Naive thymus-derived CD8-positive, alpha-beta T cell (primary cell): ENCODE data around the gene REV3L. TPM values are rescaled to one million over a fixed set of nuclear protein-coding genes. Genes with fewer than 3 reads are reported as not detected.

Experiments
- ATAC-seq, 2 donors: fragments of 150-1000 bp; cut with Tn5 transposase in 1 of 2; sonication (Bioruptor Pico), chemical (Tn5 transposase) in 1 of 2; 1 replicate in 1 of 2; 2 replicates in 1 of 2; pipeline ENCODE4 v1.10.0; 2021; ENCODE audit warnings: mild to moderate bottlenecking in 2 of 2, moderate library complexity in 2 of 2
- POLR2A ChIA-PET: fragments of 350-600 bp; sonication (Branson Sonifier 250); formaldehyde crosslinking; loops from one replicate; lab custom pipeline; 2021; ENCODE audit warnings: antibody characterized with exemption; lab: Charles Lee
- DNase-seq, 10 donors: peaks; one replicate each; pipeline versions ENCODE4 v3.0.0 to v3.0.0-alpha.2; 2020 to 2022
- H3K27ac Mint-ChIP-seq, 10 donors: one replicate each; pipeline ENCODE4 v1.8.0; 2020 to 2022; ENCODE audit warnings: mild to moderate bottlenecking in 10 of 10, mixed read lengths in 10 of 10, moderate library complexity in 4 of 10, inconsistent platforms in 1 of 10
- H3K27me3 Mint-ChIP-seq, 5 donors: one replicate each; pipeline ENCODE4 v1.8.0; 2021 to 2022; ENCODE audit warnings: mixed read lengths in 5 of 5
- H3K36me3 Mint-ChIP-seq, 3 donors: one replicate each; pipeline ENCODE4 v1.8.0; 2020 to 2022; ENCODE audit warnings: mixed read lengths in 3 of 3, mild to moderate bottlenecking in 2 of 3, inconsistent platforms in 1 of 3
- H3K4me1 Mint-ChIP-seq, 4 donors: one replicate each; pipeline ENCODE4 v1.8.0; 2021 to 2022; ENCODE audit warnings: mixed read lengths in 4 of 4
- H3K4me3 Mint-ChIP-seq, 10 donors: one replicate each; pipeline ENCODE4 v1.8.0; 2020 to 2022; ENCODE audit warnings: mild to moderate bottlenecking in 10 of 10, mixed read lengths in 10 of 10, moderate library complexity in 6 of 10, inconsistent platforms in 1 of 10
- H3K9me3 Mint-ChIP-seq, 9 donors: one replicate each; pipeline ENCODE4 v1.8.0; 2020 to 2022; ENCODE audit warnings: mixed read lengths in 9 of 9, mild to moderate bottlenecking in 3 of 9, inconsistent platforms in 1 of 9, moderate library complexity in 1 of 9
- polyA plus RNA-seq, 3 donors: library from polyadenylated mRNA; unstranded; fragments of 300-500 nt; fragmentation: Illumina TruSeq; gene quantifications; one replicate each; pipeline ENCODE4 v1.2.3, GENCODE V29; 2021
- total RNA-seq, 8 experiments: library from RNA in 2 of 8; stranded (reverse) in 2 of 8; gene quantifications; one replicate each; pipeline ENCODE4 v1.2.3 and lab custom pipeline; 2021 to 2026

REV3L gene
- total and polyA plus RNA-seq, 5 experiments from 2014 or later: 3.2 to 36.5 (median 12.1) TPM

GRCh38 chr6:111432511-111432910, 50.5 kb downstream of the REV3L start:
- H3K27ac Mint-ChIP-seq: peak overlapping the region in 2 of 10 donors; percentile 4 to 44
- peaks cover 30 to 51% (median 47%) of the 10 kb centered on the region in 4 donors for H3K4me1 Mint-ChIP-seq
- ATAC-seq (no peak), DNase-seq (no peak)
- POLR2A ChIA-PET: no interaction called here
- H3K9me3 Mint-ChIP-seq: peaks cover 9 to 40% (median 28%) of the 10 kb centered on the region in 9 donors
- H3K27me3 Mint-ChIP-seq: no peaks in the 10 kb centered on the region
- peaks cover 26 to 42% (median 31%) of the 10 kb centered on the region in 3 donors for H3K36me3 Mint-ChIP-seq
- no peak overlapping the region for H3K4me3 Mint-ChIP-seq

- H3K36me3 Mint-ChIP-seq: peaks cover 26 to 38% (median 27%) of the 10 kb centered on the region in 3 donors
- POLR2A ChIA-PET: no interaction called here
- ATAC-seq: no peak
- no peaks in the 10 kb centered on the region for H3K27me3 Mint-ChIP-seq
- no peak for DNase-seq
- no peak overlapping the region for H3K4me3 Mint-ChIP-seq
- peaks cover 30 to 58% (median 49%) of the 10 kb centered on the region in 4 donors for H3K4me1 Mint-ChIP-seq
- H3K9me3 Mint-ChIP-seq: peaks cover 9 to 38% (median 32%) of the 10 kb centered on the region in 9 donors
- peak overlapping the region in 1 of 10 donors; percentile 67 for H3K27ac Mint-ChIP-seq
Measured at GRCh38 chr6:111430605-111431376, 52.2 kb downstream of the REV3L start.

- Mint-ChIP-seq H3K27me3 (no peaks in the 10 kb centered on the region), H3K4me1 (peaks cover 32 to 52% (median 47%) of the 10 kb centered on the region in 4 donors), H3K36me3 (peaks cover 22 to 30% (median 24%) of the 10 kb centered on the region in 3 donors), H3K27ac (peak overlapping the region in 1 of 10 donors; percentile 59), H3K4me3 (no peak overlapping the region), H3K9me3 (peaks cover 7 to 31% (median 26%) of the 10 kb centered on the region in 9 donors)
- ATAC-seq (no peak), DNase-seq (no peak)
- POLR2A ChIA-PET: no interaction called here
Measured at GRCh38 chr6:111429571-111429970, 53.4 kb downstream of the REV3L start.

- Mint-ChIP-seq H3K36me3 (peaks cover 22 to 30% (median 24%) of the 10 kb centered on the region in 3 donors), H3K27ac (peak overlapping the region in 1 of 10 donors; percentile 5), H3K27me3 (no peaks in the 10 kb centered on the region), H3K4me1 (peaks cover 37 to 57% (median 51%) of the 10 kb centered on the region in 4 donors), H3K9me3 (peaks cover 7 to 31% (median 26%) of the 10 kb centered on the region in 9 donors), H3K4me3 (peak overlapping the region in 1 of 10 donors; percentile 16)
- ATAC-seq (no peak), DNase-seq (no peak)
- POLR2A ChIA-PET: no interaction called here
Measured at GRCh38 chr6:111428811-111429210, 54.2 kb downstream of the REV3L start.

- ATAC-seq: peak; percentile 52 to 53
- DNase-seq: no peak
Measured at GRCh38 chr6:111427341-111428116, 55.5 kb downstream of the REV3L start.

DNA sequence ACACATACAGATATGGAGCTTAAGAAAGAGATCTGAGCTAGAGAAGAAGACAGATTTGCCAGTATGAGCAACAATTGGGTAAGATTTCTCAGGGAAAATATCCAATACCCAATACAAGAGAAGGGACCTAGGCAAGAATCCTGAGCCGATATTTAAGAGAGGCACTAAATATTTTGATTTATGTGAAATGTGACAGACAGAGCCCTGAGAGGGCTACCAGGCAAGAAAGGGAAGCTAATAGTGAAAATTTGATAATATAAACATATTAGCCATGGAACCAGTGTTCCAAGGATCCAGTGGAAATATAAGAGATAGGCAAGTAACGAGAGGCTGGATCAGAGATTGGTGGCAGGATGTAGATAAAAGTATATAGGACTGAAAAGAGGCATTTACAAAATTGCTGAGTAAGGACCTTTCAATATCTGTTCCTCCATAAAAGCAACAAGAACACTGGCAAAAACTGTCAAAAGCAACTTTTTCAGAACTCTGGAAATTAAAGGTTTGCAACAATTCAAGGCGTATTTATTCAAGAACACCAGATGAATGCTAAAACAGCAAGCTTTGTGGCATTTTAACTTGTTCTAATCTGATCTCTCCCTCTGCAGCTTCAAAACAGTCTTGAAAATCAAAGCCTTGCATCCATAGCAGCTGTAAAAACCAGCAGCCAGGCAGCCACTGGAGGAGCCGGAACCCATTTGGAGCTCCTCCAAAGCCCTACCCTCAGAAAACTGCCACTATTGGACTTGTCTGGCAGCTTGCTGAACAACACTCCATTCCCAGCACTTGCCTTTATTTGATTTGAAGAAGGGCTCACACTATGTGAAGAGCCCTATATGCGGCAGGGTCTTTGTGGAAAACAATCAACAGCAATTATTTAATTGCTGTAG, 58.8 kb downstream of the REV3L start:
- no peak for ATAC-seq
- H3K4me3 Mint-ChIP-seq: no peak overlapping the region
- H3K9me3 Mint-ChIP-seq: peaks cover 2 to 21% (median 12%) of the 10 kb centered on the region in 9 donors
- peaks cover 22 to 40% (median 30%) of the 10 kb centered on the region in 4 donors for H3K4me1 Mint-ChIP-seq
- no peak for DNase-seq
- POLR2A ChIA-PET: no interaction called here
- peaks cover 14 to 20% (median 15%) of the 10 kb centered on the region in 3 donors for H3K36me3 Mint-ChIP-seq
- H3K27me3 Mint-ChIP-seq: no peaks in the 10 kb centered on the region
- peak overlapping the region in 2 of 10 donors; percentile 38 to 41 for H3K27ac Mint-ChIP-seq

More at GRCh38 chr6:111427341-111428116, 55.5 kb downstream of the REV3L start:
- peaks cover 7 to 31% (median 26%) of the 10 kb centered on the region in 9 donors for H3K9me3 Mint-ChIP-seq
- no peaks in the 10 kb centered on the region for H3K27me3 Mint-ChIP-seq
- peaks cover 24 to 30% (median 26%) of the 10 kb centered on the region in 3 donors for H3K36me3 Mint-ChIP-seq
- peak overlapping the region in 9 of 10 donors; percentile 3 to 74 (median 44) for H3K4me3 Mint-ChIP-seq
- peak overlapping the region in 2 of 10 donors; percentile 8 to 67 for H3K27ac Mint-ChIP-seq
- peaks cover 35 to 53% (median 48%) of the 10 kb centered on the region in 4 donors for H3K4me1 Mint-ChIP-seq
- POLR2A ChIA-PET: interaction anchor here (1.0 kb wide), 1 partner anchor 55 kb away, joined by 4 read pairs; the partner anchor contains the start of gene REV3L

DNA sequence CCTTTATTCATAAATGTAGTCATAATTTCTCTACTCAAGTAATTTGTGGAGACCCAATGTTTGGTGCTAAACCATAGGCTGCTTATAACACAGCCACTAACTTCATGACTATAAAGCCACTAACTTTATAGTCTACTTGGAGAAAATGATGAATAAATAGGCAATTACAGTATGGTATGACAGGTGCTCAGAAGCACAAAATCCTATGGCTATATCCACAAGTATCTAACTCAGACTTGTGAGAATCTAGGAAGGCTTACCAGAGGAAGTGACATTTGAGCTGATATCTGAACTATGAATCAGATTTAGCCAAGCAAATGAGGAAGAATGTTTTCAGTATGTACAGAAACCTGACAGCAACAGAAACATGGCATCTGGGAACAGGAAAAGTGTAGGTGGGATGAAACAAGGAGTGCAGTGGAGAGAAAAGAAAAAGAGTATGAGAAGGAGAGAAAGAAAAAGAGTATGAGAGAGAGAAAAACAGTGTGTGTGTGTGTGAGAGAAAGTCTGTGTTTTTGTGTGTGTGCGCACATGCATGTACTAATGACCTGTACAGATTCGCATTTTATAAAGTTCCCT, 59.9 kb downstream of the REV3L start:
- Mint-ChIP-seq H3K4me1 (peaks cover 23 to 41% (median 30%) of the 10 kb centered on the region in 4 donors), H3K9me3 (peaks cover 0 to 10% (median 4%) of the 10 kb centered on the region in 9 donors), H3K36me3 (peaks cover 3 to 12% (median 5%) of the 10 kb centered on the region in 3 donors), H3K27me3 (no peaks in the 10 kb centered on the region), H3K4me3 (peak overlapping the region in 2 of 10 donors; percentile 1 to 55), H3K27ac (peak overlapping the region in 4 of 10 donors; percentile 0 to 42 (median 30))
- POLR2A ChIA-PET: no interaction called here
- ATAC-seq (no peak), DNase-seq (no peak)

GRCh38 chr6:111418971-111419693, 63.9 kb downstream of the REV3L start:
- DNase-seq (no peak), ATAC-seq (no peak)
- H3K27ac Mint-ChIP-seq: no peak overlapping the region
- POLR2A ChIA-PET: interaction anchor here (0.7 kb wide), 1 partner anchor 419 kb away, joined by 3 read pairs; no protein-coding TSS in a partner anchor
- no peaks in the 10 kb centered on the region for H3K9me3 Mint-ChIP-seq
- peaks cover 16 to 25% (median 22%) of the 10 kb centered on the region in 4 donors for H3K4me1 Mint-ChIP-seq
- peaks cover 0 to 12% (median 4%) of the 10 kb centered on the region in 3 donors for H3K36me3 Mint-ChIP-seq
- H3K27me3 Mint-ChIP-seq: no peaks in the 10 kb centered on the region
- H3K4me3 Mint-ChIP-seq: no peak overlapping the region

- Mint-ChIP-seq H3K36me3 (peaks cover 0 to 9% (median 4%) of the 10 kb centered on the region in 3 donors), H3K4me3 (no peak overlapping the region), H3K4me1 (peaks cover 6 to 14% (median 10%) of the 10 kb centered on the region in 4 donors), H3K9me3 (no peaks in the 10 kb centered on the region), H3K27me3 (no peaks in the 10 kb centered on the region), H3K27ac (no peak overlapping the region)
- DNase-seq: no peak
- ATAC-seq: no peak
- POLR2A ChIA-PET: no interaction called here
Measured at GRCh38 chr6:111417946-111418345, 65.1 kb downstream of the REV3L start.

DNA sequence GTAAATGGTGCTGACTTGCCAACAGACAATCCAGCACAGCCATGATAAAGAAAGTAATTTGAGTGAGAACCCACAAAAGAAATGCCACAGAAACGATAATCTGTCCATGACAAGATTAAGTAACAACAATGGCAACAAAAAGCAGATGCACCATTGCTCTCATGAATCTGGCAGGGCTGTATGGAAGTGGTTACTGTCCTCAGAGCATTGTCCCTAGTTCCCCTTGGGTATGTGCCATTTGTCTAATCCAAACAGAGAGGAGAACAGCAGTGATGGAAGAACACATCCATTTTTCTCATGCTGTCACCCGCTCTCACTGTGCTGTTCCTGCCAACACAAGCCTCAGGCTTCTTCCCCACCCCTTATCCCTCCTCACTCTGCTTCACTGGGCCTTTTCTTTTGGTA, 65.8 kb downstream of the REV3L start:
- no peaks in the 10 kb centered on the region for H3K27me3 Mint-ChIP-seq
- POLR2A ChIA-PET: no interaction called here
- no peak overlapping the region for H3K4me3 Mint-ChIP-seq
- H3K27ac Mint-ChIP-seq: no peak overlapping the region
- peaks cover 0 to 9% (median 4%) of the 10 kb centered on the region in 3 donors for H3K36me3 Mint-ChIP-seq
- H3K9me3 Mint-ChIP-seq: no peaks in the 10 kb centered on the region
- ATAC-seq: no peak
- no peak for DNase-seq
- peaks cover 5 to 15% (median 10%) of the 10 kb centered on the region in 4 donors for H3K4me1 Mint-ChIP-seq

GRCh38 chr6:111416529-111416928, 66.5 kb downstream of the REV3L start:
- Mint-ChIP-seq H3K4me1 (peaks cover 7 to 14% (median 10%) of the 10 kb centered on the region in 4 donors), H3K36me3 (peaks cover 0 to 9% (median 5%) of the 10 kb centered on the region in 3 donors), H3K27ac (no peak overlapping the region), H3K9me3 (no peaks in the 10 kb centered on the region), H3K27me3 (no peaks in the 10 kb centered on the region), H3K4me3 (no peak overlapping the region)
- POLR2A ChIA-PET: no interaction called here
- no peak for ATAC-seq
- DNase-seq: no peak
